GM04503 (cell line): ENCODE results near the gene CBFA2T2.
"Not testable (repeated sequence)": the region's sequence is repeated elsewhere in the genome, so short reads cannot be mapped to it uniquely, and the experiment has no call there.

Experiments used
- DNase-seq: peaks from one replicate; pipeline ENCODE4 v3.0.0-alpha.2; 2012; ENCODE audit warnings: low read depth

The CBFA2T2 gene

DNA sequence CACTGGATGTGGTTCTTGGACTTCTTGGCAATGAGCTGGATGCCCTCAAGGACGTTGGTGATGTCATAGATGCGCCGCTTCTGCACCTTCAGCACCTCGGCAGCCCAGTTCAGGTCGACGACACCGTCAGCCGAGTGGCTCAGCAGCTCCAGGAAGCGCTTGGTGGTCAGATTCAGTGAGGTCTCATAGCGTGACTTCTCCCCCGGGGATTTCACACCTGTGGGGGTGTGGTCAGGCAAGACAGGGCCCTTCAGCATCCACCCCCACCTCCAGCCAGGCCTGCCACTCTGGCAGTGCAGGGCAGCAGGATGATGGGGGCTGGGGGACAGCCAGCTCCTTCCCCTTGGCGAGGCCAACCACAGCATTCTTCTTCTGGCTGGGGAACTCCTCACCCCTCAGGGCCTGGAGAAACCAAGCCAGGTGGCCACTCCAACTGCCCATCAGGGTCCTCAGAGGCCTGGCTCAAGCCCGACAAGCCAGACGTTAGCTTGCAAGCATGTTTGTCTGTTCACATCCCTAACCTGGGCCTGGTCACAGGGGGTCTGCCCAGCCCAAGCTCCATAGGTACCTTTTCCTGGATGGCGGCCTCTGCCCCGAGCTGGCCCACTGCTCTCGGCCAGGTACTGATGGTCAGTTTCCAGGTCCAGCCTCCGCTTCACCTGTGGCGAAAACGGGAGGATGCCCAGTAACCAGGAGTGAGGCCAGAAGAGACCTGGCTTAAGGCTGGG, 190.0 kb downstream of the CBFA2T2 start:
- DNase-seq, result no peak

DNA sequence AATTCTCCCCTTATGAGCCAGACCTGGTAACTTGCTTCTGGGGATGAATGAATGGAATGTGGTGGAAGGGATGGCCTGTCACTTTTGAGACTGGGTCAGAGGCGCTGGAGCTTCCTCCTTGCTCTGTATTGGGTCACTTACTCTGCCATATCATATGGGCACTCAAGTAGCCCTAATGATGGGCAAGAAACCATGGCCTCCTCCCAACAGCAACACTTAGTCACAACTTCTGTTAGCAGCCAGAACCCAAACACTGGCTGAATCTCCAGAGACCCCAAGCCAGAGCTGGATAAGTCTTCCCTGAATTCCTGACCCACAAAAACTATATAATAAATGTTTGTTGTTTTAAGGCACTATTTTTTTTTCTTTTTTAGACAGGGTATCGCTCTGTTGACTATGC, 190.8 kb downstream of the CBFA2T2 start:
- DNase-seq, result no peak

DNA sequence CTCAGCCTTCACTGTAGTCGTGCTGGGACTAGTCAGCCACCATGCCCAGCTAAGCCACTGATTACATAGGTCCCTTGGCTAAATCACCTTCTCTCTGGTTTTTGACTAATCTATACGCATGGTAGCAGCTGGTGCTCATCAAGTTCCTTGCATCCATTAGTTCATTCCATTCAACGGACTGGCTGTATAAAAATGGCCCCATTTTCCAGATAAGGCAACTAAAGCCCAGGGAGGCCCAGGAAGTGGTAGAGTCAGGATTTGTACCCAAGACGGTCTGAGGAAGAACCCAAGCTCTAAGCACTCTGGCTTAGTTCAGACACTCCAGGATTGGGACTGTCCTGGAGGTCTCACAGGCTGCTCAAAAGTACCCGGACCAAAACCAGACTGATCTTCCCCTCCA, 191.4 kb downstream of the CBFA2T2 start:
- DNase-seq, result no peak

DNA sequence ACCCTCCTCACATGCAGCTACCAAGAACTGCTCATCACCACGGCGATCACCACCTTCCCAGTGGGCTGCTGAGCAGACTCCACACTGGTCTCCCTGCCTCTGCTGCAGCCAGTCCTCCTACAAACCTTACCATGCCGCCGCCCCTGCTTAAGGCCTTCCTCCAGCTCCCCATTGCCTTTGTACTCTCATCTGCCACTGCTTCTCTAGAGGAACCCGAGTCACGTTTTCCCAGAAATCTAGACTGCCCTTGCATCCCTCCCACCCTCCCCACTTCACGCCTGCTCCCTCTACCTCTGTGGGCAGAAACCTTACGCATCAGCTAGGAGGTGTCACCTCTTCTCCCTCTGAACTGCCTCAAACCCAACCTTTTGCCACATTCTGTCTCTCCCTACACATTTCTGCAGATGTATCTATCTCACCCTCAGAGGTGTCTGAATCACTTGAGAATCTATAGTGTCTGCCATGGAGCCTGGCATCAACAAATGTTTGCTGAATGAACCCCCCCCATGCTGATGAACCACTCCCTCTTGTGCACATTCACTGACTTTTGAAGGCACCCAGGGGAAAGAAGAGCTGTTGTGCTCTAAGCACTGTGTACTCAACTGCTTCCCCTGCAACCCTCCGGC, 191.9 kb downstream of the CBFA2T2 start:
- DNase-seq, result no peak

DNA sequence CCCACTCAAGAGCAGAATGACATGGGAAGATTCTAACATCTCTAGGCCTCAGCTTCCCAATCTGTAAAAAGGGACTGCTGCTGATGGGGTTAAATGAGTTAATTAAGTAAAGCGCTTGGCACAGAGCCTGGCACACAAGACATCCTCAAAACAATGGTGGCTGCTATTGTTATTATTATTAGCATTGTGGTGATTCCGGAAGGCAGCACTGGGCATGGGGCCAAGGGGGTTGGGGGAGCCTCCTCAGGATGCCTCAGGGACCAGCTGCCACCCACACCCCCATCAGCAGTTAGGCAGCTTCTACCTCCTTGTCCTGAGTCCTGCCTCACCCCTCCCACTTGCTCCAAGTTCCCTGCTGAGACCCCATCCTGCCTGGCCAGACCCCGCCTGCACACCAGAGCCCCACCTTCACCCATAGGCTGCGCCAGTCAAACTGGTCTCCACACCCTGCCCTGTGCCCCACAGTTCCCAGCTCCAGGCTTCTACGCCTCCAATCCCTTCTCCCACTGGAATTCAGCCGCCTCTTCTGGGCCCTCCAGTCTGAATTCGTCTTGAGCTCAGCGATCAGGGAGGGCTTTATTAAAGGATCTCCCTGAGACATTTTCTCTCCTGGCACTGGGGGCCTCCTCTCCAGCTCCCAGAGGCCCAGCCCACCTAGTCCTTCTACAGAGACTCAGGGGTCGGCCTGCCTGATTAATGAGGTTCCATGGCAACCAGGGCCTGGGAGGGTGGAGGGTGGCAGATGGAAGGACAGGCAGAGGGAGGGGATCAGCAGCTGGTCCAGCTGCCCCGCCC, 194.8 kb downstream of the CBFA2T2 start:
- DNase-seq, result no peak

DNA sequence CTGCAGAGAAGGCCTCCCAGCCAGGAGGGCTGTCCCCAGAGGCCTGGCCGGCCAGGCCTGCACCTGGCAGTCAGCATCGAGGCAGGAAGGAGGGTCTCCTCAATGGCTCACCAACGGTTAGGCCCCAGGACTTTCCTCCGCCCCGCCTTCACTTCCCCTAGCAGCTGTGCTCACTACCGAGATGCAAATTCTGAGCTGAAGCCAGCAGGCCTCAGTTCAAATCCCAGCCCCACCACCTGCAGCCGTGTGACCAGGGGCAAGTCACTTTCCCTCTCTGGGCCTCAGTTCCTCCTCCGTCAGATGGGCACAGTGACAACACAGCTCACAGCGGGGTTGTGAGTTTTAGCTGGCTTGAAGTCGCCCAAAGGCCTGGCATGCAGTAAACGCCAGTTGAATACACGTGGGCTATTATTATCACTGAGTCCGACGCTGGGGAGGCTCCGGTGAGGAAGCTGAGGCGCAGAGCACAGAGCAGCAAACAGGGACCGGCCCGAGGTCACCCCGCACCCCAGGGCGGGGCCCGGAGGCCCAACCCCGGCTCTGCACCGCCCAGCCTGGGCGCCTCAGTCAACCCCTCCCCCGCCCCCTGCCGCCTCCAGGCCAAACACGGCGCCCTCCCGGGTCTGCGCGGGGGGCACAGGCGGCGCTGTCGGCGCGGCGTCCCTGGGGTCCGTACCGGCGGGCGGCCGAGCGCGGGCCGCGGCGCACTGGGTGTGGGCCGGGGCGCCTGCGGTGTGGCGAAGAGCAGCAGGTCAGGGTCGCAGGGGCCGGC, 195.6 kb downstream of the CBFA2T2 start:
- no peak for DNase-seq

DNA sequence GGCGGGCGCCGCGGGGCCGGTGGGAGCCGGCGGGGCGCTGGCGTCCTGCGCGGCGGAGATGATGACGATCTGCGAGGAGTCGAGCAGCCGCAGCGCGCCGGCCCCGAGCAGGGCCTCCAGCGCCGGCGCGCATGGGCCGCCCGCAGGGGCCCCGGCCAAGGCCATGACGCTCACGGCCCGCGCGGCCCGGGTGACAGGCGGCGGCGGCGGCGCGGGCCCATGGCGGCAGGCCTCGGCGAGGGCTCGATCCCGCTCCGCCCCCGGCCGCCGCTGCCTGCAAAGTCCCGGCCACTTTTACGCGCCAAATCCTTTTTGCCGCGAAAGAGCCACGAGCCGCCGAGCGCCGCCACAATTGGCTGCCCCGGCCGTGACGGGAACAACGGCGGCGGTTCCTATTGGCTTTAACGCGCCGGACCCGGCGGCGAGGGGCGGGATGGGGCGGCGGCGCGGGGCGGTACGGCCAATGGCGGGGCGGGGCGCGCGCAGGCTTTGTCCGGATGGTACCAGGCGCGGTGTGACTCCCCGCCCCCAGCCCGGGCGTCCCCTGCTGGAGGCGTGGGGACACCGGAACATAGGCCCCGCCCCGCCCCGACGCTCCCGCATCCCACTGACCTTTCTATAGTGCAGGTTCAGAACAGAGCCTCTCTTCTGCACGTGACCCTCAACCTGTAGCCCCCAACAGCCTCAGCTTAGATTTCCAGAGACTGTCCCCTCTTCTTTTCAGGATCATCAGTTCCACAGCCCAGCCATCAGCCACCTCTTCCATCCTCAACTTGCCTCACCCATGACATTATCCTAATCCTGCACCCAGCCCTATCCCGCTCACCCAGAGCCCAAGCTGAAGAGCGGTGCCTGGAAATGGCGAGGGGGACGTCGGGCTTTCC, 196.4 kb downstream of the CBFA2T2 start, which contains the start of gene E2F1:
TSS of gene E2F1 (minus strand) at position 286 of the 884 bp plus-strand sequence. CDS start at position 165, 121 bp downstream.
- peak; percentile 49 for DNase-seq

DNA sequence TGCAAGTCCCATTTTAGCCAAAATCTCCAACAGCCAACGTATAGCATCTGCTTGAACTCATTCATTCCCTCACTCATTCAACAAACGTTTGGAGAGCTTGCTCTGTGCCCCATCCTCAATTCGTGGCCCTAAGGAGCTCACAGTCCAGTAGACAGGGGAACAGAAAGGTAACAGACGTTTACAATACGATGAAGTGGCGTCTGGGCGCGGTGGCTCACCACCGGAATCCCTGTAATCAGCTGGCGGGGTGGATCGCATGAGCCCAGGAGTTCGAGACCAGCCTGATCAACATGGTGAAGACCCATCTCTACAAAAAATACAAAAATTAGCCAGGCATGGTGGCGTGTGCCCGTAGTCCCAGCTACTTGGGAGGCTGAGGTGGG, 197.1 kb downstream of the CBFA2T2 start:
- no peak for DNase-seq

DNA sequence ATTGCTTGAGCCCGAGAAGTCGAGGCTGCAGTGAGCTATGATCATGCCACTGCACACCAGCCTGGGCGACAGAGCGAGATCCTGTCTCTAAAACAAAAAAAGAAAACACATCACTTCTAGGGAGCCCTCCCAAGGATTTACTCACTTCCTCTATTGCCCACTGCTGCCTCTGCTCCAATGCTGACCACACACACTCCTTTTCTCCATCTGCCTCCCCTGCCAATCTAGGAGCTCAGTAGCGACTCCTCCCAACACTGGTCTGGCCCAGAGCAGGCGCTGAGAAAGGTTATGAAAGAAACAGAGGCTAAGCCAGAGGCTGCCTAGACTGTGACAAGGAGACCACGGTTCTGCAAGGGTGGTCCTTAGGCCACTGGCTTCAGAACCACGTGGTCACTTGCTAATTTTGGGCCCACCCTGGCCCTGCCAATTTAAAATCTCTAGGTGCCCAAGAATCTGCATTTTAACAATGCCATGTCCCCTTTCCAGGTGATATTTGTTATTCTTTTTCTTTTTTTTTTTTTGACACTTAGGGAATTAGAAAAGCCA, 197.5 kb downstream of the CBFA2T2 start:
- no peak for DNase-seq

DNA sequence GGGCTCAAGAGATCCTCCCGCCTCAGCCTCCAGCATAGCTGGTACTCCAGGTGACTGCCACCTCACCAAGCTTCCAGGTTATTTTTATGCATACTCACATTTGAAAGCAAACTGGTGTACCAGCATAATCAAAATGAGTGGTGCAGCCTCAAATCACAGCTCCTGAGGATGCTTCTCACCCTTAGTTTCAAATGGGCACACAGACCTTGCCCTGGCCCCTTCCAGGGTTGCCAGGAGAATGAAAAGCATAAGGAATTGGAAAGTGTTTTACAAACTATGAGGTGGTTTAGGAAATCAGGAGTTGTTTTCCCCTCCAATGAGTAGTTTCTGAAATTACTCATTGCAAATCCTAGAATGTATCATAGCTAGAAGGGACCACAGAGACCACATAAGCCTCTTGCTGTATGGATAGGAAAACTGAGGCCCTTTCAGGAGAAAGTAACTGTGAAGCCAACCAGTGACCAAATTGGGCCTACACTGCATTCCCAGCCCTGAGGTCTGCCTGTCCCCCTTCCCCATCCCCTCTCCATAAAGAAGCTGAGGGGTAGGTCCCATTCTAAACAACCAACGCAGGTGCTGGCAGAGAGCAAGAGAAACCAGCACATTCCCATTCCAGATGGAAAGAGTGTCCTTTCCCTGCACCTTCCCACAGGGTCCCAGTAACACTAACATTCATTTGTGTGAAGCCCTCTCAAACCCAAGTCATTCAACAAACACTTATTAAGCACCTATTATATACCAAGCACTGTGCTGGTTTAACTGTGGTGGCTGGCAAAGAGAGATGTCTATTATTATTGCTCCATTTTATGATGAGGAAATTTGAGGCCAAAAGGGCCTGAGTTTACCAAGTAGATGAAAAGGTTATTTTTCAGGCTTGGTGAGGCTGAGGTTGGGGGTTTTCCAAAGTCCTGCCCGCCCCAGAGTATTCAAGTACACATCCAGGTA, 198.4 kb downstream of the CBFA2T2 start:
- DNase-seq, result no peak

DNA sequence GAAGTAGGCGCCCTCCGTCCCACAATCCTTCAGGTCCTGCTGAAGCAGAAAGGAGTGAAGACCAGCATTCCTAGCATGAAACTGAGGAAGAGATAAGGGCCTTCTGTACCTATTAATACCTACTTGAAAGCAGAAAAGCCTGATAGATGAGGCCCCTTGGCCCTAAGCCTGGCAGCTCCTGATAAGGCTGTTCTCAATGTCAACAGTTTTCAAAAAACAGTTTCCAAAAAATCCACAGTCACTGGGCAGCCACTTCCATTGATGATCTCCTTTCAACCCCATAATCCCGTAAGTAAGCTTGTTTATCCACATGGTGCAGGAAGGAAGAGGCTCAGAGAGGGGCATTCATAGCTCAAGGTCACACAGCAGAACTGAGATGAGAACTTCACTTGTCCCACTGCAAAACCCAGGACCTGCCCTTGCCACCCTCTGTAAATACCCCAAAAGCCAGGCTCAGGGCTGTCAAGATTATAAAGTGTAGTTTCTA, 199.1 kb downstream of the CBFA2T2 start:
- DNase-seq, result no peak

DNA sequence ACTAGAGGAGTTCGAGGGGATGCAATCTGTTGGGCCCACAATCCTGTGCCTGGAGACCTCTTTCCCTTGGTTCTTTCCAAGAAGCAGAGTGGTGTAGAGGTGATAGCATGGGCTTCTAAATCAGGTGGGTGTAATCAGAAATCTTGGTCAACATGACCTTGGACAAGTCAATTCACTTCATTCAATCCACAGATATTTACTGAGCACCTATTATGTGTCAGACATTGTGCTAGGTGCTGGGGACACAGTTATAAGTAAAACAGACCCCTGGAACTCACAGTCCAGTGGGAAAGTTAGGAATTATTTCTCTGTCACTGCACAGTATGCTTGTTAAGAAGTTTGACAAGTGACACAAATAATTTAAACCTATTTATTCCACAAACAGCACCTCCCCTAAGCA, 199.6 kb downstream of the CBFA2T2 start:
- no peak for DNase-seq

DNA sequence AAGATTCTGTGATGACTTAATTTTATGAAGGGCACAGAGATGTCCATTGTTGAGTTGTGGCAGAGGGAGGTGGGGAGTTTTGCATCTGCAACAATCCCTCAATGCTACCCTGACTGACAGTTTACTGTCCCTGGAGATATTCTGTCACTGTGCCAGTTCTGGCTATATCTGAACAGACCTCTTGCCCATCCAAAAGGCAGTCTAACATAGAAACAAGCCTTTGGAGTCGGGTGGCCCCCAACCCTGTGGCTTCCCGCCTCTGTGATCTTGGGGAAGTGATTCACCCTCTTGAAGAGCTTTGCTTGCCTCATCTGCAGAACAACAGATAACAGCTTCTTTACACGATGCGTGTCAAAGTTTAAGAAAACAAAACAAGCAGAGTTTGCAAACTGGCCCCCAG, 200.1 kb downstream of the CBFA2T2 start:
- DNase-seq, result no peak

DNA sequence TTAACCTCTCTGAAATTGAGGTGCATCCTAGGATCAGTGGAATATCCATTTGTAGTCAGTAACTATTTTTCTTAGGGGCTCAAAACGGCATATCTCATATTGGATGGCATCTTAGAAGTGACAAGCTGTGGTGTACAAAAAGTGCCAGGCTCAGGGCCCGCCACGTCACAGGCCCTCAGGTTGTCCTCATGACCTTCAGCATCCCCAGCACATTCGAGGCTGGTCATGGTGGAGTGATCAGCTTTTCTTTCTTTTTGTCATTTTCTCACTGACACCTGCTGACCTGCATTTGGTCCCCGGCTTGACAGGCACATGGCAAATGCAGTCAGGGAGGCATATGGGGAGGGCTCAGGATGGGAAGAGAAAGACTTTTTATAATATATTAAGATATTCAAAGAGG, 203.4 kb downstream of the CBFA2T2 start:
- no peak for DNase-seq

DNA sequence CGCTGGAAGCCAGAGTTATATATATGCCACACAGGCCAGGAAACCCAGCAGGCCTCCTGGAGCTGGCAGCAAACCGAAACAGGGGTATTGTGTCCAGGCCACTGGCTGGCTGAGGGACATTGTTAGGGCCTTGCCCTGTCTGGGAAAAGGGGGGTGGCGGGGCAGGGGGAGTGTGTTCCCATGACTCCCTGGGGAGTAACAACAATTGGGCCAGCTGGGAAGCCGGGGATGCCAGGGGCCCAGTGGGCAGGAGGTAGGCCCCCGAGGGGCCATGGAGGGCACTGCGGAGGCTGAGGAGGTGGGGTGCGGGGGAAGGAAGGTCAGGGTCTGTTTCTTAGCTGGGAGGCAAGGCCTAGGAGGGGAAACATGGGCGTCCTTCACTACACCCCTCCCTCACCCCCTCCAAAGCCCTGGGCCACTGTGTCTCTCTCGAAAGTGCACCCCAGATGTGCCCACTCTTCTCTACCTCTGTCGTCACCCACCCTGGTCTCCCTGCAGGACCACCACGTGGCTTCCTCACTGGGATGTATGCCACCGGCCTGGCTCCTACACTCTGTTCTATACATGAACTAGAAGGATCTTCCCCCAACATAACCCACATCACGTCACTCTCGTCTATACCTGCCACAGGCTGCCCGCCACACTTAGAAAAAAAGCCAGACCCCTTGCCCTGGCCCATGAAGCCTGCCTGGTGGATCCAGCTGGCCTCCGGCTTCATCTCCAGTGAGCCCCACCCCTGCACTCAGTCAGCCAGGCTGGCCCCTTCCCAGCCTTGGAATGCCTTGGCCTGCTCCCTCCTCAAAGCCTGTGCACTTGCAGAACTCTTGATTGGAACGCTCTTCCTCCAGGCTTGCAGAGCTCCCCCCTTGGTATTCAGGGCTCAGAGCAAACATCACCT, 204.1 kb downstream of the CBFA2T2 start:
- DNase-seq, result no peak

DNA sequence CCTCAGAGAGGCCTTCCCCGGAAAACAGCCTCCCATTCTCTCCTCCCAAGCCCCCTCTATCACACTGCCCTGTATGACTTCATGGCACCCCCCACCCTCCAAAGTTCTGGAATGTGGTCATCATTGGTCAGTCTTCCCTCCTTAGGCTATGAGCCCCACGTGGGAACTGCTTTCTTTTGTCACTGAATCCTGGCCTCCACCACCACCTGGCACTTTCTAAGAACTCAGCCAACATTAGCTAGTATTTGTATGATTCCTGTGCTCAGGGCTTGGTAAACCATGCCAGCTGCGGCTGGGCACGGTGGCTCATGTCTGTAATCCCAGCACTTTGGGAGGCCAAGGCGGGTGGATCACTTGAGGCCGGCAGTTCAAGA, 204.7 kb downstream of the CBFA2T2 start:
- no peak for DNase-seq

DNA sequence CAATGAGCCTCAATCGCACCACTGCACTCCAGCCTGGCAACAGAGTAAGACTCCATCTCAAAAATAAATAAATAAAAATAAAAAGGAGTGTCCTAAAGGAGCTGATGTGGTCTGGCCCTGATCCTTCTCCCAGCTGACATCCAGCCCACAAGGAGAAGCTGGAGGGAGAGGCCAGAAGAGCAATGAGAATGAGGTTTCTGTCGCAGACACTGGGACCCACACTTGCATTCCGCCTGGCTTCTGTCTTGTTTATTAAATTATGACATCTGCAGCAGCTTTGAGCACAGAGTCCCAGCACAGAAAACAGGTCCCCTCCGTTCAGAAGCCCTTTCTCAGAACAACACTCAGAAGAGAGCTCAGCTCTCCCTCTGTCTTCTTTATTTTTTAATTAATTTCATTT, 206.6 kb downstream of the CBFA2T2 start:
- no peak for DNase-seq

DNA sequence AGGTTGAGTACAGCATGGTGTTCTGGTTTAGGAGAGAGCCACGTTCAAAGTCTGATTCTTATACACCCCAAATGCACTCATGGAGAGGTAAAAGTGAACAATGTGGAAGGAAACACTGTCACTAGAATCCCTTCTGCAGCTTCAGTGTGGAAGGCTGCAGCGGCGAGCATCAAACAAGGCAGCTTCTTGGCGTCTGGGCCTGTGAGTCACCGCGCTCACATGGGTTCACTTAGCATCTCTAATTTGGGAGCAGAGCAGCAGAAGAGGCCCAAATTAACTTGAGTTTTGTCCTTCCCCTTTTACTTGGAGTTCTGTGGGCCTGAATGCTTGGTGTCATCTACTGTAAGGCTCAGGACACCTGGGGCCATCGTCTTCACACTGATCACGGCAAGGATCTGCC, 207.2 kb downstream of the CBFA2T2 start:
- no peak for DNase-seq

DNA sequence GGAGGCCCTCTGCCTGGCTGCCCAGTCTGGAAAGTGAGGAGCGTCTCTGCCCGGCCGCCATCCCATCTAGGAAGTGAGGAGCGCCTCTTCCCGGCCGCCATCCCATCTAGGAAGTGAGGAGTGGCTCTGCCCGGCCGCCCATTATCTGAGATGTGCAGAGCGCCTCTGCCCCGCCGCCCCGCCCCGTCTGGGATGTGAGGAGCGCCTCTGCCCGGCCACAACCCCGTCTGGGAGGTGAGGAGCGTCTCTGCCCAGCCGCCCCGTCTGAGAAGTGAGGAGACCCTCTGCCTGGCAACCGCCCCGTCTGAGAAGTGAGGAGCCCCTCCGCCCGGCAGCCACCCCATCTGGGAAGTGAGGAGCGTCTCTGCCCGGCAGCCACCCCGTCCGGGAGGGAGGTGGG, 209.1 kb downstream of the CBFA2T2 start:
- not testable (repeated sequence) for DNase-seq
